ENCODE measurements around the gene SYT14.

- TF ChIP-seq CTCF (optimal IDR thresholded peaks at IDR 0.05 in 1 of 3, IDR thresholded peaks at IDR 0.05 in 1 of 3, conservative IDR thresholded peaks at IDR 0.05 in 1 of 3; ENCODE audit: extremely low read depth in 1 of 3, insufficient read depth in 2 of 3, low read length in 3 of 3) (no peak), EZH2 (IDR thresholded peaks at IDR 0.05; ENCODE audit: low read length) (no peak)
Observed at GRCh38 chr1:210170220-210170619, 232.2 kb downstream of the SYT14 start.
